Measurements from ENCODE around the gene GNG12. TPM values are rescaled to one million over a fixed set of nuclear protein-coding genes. Genes with fewer than 3 reads are reported as not detected.

The GNG12 gene
- polyA plus RNA-seq, 2 donors: 21.8 to 38.8 TPM

DNA sequence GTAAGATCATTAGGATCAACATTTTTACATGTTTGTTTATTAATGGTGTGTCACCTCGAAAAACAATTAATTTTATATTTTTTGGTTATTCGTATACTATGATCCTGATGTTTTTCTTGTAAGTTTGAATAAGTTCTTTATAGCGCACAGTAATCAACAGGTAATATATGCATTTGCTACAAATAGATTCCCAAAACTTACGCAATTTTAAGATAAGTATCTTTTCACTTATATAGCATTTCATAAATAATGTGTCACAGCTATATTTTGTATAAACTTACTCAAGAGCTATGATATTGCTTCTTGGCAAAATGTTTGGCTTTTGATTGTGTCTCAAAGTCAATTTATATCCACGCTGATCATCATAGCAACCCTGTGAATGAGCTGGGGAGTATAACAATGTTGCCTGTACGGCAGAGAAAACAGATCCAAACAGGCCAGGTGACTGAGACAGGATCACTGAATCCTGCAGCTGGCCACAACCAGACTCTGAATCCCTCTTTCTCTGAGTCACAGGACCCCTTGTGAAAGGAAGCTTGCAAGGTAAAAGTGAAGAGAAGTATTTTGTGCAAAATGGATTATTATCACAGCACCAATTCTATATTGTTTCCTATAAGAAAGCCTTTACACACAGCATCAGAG is 48.6 kb downstream of the GNG12 start:
- WGBS, 2 donors: 79 to 85% methylated on average over 6 of the region's 6 CpGs
- H3K9me3 ChIP-seq (ENCODE audit: control insufficient read depth in 2 of 2, insufficient read depth in 1 of 2, low read depth in 1 of 2, low read length in 1 of 2): no peaks in the 10 kb centered on the region
- H3K27me3 ChIP-seq (ENCODE audit: control insufficient read depth in 1 of 2, insufficient read depth in 2 of 2, low read length in 2 of 2): no peaks in the 10 kb centered on the region
- H3K36me3 ChIP-seq (ENCODE audit: control insufficient read depth in 2 of 2, insufficient read depth in 2 of 2, low read length in 1 of 2): no peaks in the 10 kb centered on the region
- no peak overlapping the region for H3K4me3 ChIP-seq (ENCODE audit: low read depth in 1 of 2, low read length in 2 of 2)
- H3K4me1 ChIP-seq (ENCODE audit: control insufficient read depth in 2 of 2, insufficient read depth in 2 of 2, low read length in 1 of 2): no peaks in the 10 kb centered on the region
- no peak overlapping the region for H3K27ac ChIP-seq (ENCODE audit: low read depth in 2 of 2, low read length in 1 of 2)

GRCh38 chr1:67780637-67781036 is 52.6 kb downstream of the GNG12 start:
- no peak overlapping the region for H3K27ac ChIP-seq (ENCODE audit: low read depth in 2 of 2, low read length in 1 of 2)
- peaks cover 0 to 4% of the 10 kb centered on the region in 2 donors for H3K36me3 ChIP-seq (ENCODE audit: control insufficient read depth in 2 of 2, insufficient read depth in 2 of 2, low read length in 1 of 2)
- H3K27me3 ChIP-seq (ENCODE audit: control insufficient read depth in 1 of 2, insufficient read depth in 2 of 2, low read length in 2 of 2): no peaks in the 10 kb centered on the region
- H3K4me1 ChIP-seq (ENCODE audit: control insufficient read depth in 2 of 2, insufficient read depth in 2 of 2, low read length in 1 of 2): no peaks in the 10 kb centered on the region
- no peaks in the 10 kb centered on the region for H3K9me3 ChIP-seq (ENCODE audit: control insufficient read depth in 2 of 2, insufficient read depth in 1 of 2, low read depth in 1 of 2, low read length in 1 of 2)
- 65 to 69% methylated on average over 2 of the region's 2 CpGs for WGBS, 2 donors
- H3K4me3 ChIP-seq (ENCODE audit: low read depth in 1 of 2, low read length in 2 of 2): no peak overlapping the region

DNA sequence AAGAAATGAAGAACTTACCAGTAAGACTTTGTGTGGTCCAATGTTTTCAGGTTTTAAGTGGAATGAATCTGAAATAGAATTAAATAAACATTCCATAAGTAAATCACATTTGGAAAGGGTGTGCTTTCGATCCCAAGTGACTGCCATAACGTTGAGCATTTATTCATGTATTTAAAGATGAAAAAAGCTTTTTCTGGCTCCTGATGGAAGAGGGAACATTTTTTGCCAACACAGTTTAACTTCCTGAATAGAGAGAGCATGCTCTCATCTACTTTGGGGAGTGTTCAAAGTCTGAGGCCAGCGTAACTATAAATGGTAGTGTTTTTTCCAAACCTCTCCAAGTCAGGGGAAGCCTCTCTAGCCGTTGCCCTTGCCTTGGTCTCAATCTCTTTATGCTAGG is 55.8 kb downstream of the GNG12 start:
- Histone ChIP-seq H3K27me3 (ENCODE audit: control insufficient read depth in 1 of 2, insufficient read depth in 2 of 2, low read length in 2 of 2) (no peaks in the 10 kb centered on the region), H3K9me3 (ENCODE audit: control insufficient read depth in 2 of 2, insufficient read depth in 1 of 2, low read depth in 1 of 2, low read length in 1 of 2) (no peaks in the 10 kb centered on the region), H3K4me3 (ENCODE audit: low read depth in 1 of 2, low read length in 2 of 2) (no peak overlapping the region), H3K27ac (ENCODE audit: low read depth in 2 of 2, low read length in 1 of 2) (no peak overlapping the region), H3K4me1 (ENCODE audit: control insufficient read depth in 2 of 2, insufficient read depth in 2 of 2, low read length in 1 of 2) (peaks cover 0 to 2% of the 10 kb centered on the region in 2 donors), H3K36me3 (ENCODE audit: control insufficient read depth in 2 of 2, insufficient read depth in 2 of 2, low read length in 1 of 2) (peaks cover 0 to 6% of the 10 kb centered on the region in 2 donors)
- WGBS, 2 donors: 50 to 67% methylated on average over 4 of the region's 4 CpGs

- Histone ChIP-seq H3K9me3 (ENCODE audit: control insufficient read depth in 2 of 2, insufficient read depth in 1 of 2, low read depth in 1 of 2, low read length in 1 of 2) (no peaks in the 10 kb centered on the region), H3K27ac (ENCODE audit: low read depth in 2 of 2, low read length in 1 of 2) (no peak overlapping the region), H3K4me1 (ENCODE audit: control insufficient read depth in 2 of 2, insufficient read depth in 2 of 2, low read length in 1 of 2) (peaks cover 0 to 2% of the 10 kb centered on the region in 2 donors), H3K27me3 (ENCODE audit: control insufficient read depth in 1 of 2, insufficient read depth in 2 of 2, low read length in 2 of 2) (no peaks in the 10 kb centered on the region), H3K4me3 (ENCODE audit: low read depth in 1 of 2, low read length in 2 of 2) (no peak overlapping the region), H3K36me3 (ENCODE audit: control insufficient read depth in 2 of 2, insufficient read depth in 2 of 2, low read length in 1 of 2) (peaks cover 0 to 6% of the 10 kb centered on the region in 2 donors)
These were observed 56.3 kb downstream of the GNG12 start for GRCh38 chr1:67777016-67777415.

GRCh38 chr1:67773462-67773861 is 59.8 kb downstream of the GNG12 start:
- Histone ChIP-seq H3K9me3 (ENCODE audit: control insufficient read depth in 2 of 2, insufficient read depth in 1 of 2, low read depth in 1 of 2, low read length in 1 of 2) (no peaks in the 10 kb centered on the region), H3K27me3 (ENCODE audit: control insufficient read depth in 1 of 2, insufficient read depth in 2 of 2, low read length in 2 of 2) (no peaks in the 10 kb centered on the region), H3K4me1 (ENCODE audit: control insufficient read depth in 2 of 2, insufficient read depth in 2 of 2, low read length in 1 of 2) (peaks cover 0 to 7% of the 10 kb centered on the region in 2 donors), H3K4me3 (ENCODE audit: low read depth in 1 of 2, low read length in 2 of 2) (no peak overlapping the region), H3K27ac (ENCODE audit: low read depth in 2 of 2, low read length in 1 of 2) (no peak overlapping the region), H3K36me3 (ENCODE audit: control insufficient read depth in 2 of 2, insufficient read depth in 2 of 2, low read length in 1 of 2) (peaks cover 0 to 6% of the 10 kb centered on the region in 2 donors)
- WGBS, 2 donors: 94 to 99% methylated on average over 4 of the region's 4 CpGs

GRCh38 chr1:67771749-67772148 is 61.5 kb downstream of the GNG12 start:
- H3K27ac ChIP-seq (ENCODE audit: low read depth in 2 of 2, low read length in 1 of 2): no peak overlapping the region
- no peak overlapping the region for H3K4me3 ChIP-seq (ENCODE audit: low read depth in 1 of 2, low read length in 2 of 2)
- peaks cover under 1 to 12% of the 10 kb centered on the region in 2 donors for H3K4me1 ChIP-seq (ENCODE audit: control insufficient read depth in 2 of 2, insufficient read depth in 2 of 2, low read length in 1 of 2)
- H3K27me3 ChIP-seq (ENCODE audit: control insufficient read depth in 1 of 2, insufficient read depth in 2 of 2, low read length in 2 of 2): no peaks in the 10 kb centered on the region
- no peaks in the 10 kb centered on the region for H3K9me3 ChIP-seq (ENCODE audit: control insufficient read depth in 2 of 2, insufficient read depth in 1 of 2, low read depth in 1 of 2, low read length in 1 of 2)
- H3K36me3 ChIP-seq (ENCODE audit: control insufficient read depth in 2 of 2, insufficient read depth in 2 of 2, low read length in 1 of 2): peaks cover 0 to 10% of the 10 kb centered on the region in 2 donors
- WGBS, 2 donors: 17% methylated on average over 1 of the region's 1 CpG

DNA sequence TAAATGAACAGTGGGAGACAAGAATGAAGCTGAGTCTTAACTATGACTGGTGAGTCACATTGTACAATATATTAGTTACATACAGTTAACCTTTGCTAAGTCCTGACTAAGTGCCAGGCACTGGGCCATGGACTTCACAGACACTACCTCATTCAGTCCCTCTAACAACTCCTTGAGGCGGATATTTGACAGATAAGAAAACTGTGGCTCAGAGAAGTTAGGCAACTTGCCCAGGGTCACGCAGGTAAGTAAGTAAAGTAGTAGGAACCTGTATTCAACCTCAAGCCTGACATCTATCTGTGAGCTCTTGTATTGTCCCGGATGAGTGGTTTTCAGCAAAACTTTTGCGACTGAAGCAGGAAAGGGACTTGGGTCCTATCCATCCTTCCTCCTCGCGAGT is 62.1 kb downstream of the GNG12 start:
- Histone ChIP-seq H3K27me3 (ENCODE audit: control insufficient read depth in 1 of 2, insufficient read depth in 2 of 2, low read length in 2 of 2) (no peaks in the 10 kb centered on the region), H3K36me3 (ENCODE audit: control insufficient read depth in 2 of 2, insufficient read depth in 2 of 2, low read length in 1 of 2) (peaks cover 0 to 10% of the 10 kb centered on the region in 2 donors), H3K27ac (ENCODE audit: low read depth in 2 of 2, low read length in 1 of 2) (no peak overlapping the region), H3K4me3 (ENCODE audit: low read depth in 1 of 2, low read length in 2 of 2) (no peak overlapping the region), H3K4me1 (ENCODE audit: control insufficient read depth in 2 of 2, insufficient read depth in 2 of 2, low read length in 1 of 2) (peaks cover 4 to 15% of the 10 kb centered on the region in 2 donors), H3K9me3 (ENCODE audit: control insufficient read depth in 2 of 2, insufficient read depth in 1 of 2, low read depth in 1 of 2, low read length in 1 of 2) (no peaks in the 10 kb centered on the region)
- WGBS, 2 donors: 71 to 79% methylated on average over 6 of the region's 6 CpGs

DNA sequence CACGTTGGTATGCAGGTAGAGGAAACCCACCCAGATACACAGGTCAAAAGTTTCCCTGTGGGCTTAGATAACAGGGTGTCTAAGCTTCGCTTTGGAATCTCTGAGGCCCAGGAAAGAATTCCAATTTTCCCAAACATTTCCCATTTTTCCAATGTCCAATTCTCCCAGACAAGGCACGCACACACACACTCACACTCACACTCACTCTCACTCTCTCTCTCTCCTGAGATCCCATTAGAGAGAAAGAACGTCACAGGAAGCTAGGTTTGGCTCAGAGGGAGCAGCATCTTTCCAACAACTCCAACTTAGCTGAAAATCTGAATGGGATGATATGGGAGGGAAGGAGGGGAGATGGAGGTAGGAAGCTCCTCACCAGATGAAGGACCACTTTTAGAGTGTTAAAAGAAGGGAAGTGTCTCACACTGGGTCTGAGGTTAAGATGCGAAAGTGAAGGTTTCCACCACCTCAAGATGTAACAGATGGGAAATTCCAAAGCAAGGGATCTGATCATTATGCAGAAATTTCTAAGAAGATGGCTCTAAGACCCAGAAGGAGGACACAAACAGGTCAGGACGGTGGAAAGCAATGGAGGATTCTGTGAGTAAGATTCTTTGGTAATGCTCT is 63.5 kb downstream of the GNG12 start:
- WGBS, 2 donors: 76 to 79% methylated on average over 6 of the region's 6 CpGs
- peaks cover 4 to 15% of the 10 kb centered on the region in 2 donors for H3K4me1 ChIP-seq (ENCODE audit: control insufficient read depth in 2 of 2, insufficient read depth in 2 of 2, low read length in 1 of 2)
- no peaks in the 10 kb centered on the region for H3K9me3 ChIP-seq (ENCODE audit: control insufficient read depth in 2 of 2, insufficient read depth in 1 of 2, low read depth in 1 of 2, low read length in 1 of 2)

DNA sequence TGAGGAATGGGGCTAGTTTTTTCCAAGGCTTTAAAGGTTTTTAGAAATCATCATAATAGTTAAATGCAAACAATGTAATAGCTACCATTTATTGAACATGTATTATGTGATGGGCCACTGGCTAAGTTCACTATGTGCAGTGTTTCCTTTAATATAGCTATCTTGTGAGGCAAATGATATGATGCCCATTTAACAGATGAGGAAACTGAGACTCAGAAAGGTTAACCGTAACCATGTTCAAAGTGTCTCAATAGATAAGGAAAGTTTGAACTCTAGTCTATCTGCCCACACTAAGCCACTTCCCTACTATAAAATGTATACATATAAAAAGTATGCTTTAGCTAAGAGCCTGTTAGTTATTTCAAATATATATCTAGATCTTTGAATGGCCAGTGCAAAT is 64.8 kb downstream of the GNG12 start:
- WGBS, 2 donors: 85 to 95% methylated on average over 1 of the region's 1 CpG
- H3K27ac ChIP-seq (ENCODE audit: low read depth in 2 of 2, low read length in 1 of 2): no peak overlapping the region
- no peaks in the 10 kb centered on the region for H3K27me3 ChIP-seq (ENCODE audit: control insufficient read depth in 1 of 2, insufficient read depth in 2 of 2, low read length in 2 of 2)
- H3K36me3 ChIP-seq (ENCODE audit: control insufficient read depth in 2 of 2, insufficient read depth in 2 of 2, low read length in 1 of 2): peaks cover 0 to 6% of the 10 kb centered on the region in 2 donors
- no peak overlapping the region for H3K4me3 ChIP-seq (ENCODE audit: low read depth in 1 of 2, low read length in 2 of 2)
- H3K4me1 ChIP-seq (ENCODE audit: control insufficient read depth in 2 of 2, insufficient read depth in 2 of 2, low read length in 1 of 2): peaks cover 4 to 13% of the 10 kb centered on the region in 2 donors
- no peaks in the 10 kb centered on the region for H3K9me3 ChIP-seq (ENCODE audit: control insufficient read depth in 2 of 2, insufficient read depth in 1 of 2, low read depth in 1 of 2, low read length in 1 of 2)

More for the DNA sequence above, 63.5 kb downstream of the GNG12 start:
- H3K27me3 ChIP-seq (ENCODE audit: control insufficient read depth in 1 of 2, insufficient read depth in 2 of 2, low read length in 2 of 2): no peaks in the 10 kb centered on the region
- no peak overlapping the region for H3K4me3 ChIP-seq (ENCODE audit: low read depth in 1 of 2, low read length in 2 of 2)
- H3K36me3 ChIP-seq (ENCODE audit: control insufficient read depth in 2 of 2, insufficient read depth in 2 of 2, low read length in 1 of 2): peaks cover 0 to 6% of the 10 kb centered on the region in 2 donors
- H3K27ac ChIP-seq (ENCODE audit: low read depth in 2 of 2, low read length in 1 of 2): no peak overlapping the region

All from esophagus (tissue), 2 donors.